Lung (tissue), 12 donors: ENCODE data around the gene ARID1A. TPM values are rescaled to one million over a fixed set of nuclear protein-coding genes. Genes with fewer than 3 reads are reported as not detected.

ENCODE experiments used
- ATAC-seq: fragments of 200-7000 bp; cut with Tn5 transposase; one replicate; pipeline ENCODE4 v1.9.1; 2020; ENCODE audit warnings: moderate number of reproducible peaks; ENCODE audit not compliant: insufficient read depth, low FRiP score
- DNase-seq, 3 donors: peaks; one replicate each; pipeline ENCODE4 v3.0.0-alpha.2; 2013 to 2017
- H3K27ac ChIP-seq, 2 donors: one replicate each; pipeline ENCODE4 v1.5.1; 2013; ENCODE audit warnings: mild to moderate bottlenecking in 2 of 2, moderate library complexity in 2 of 2, control low read depth in 1 of 2, inconsistent platforms in 1 of 2, low read depth in 1 of 2, low read length in 1 of 2
- H3K27me3 ChIP-seq, 3 donors: one replicate each; pipeline ENCODE4 v1.5.1; 2013; ENCODE audit warnings: low read length in 2 of 3; ENCODE audit not compliant: control insufficient read depth in 3 of 3, insufficient read depth in 3 of 3
- H3K36me3 ChIP-seq, 4 donors: one replicate each; pipeline ENCODE4 v1.5.1; 2013; ENCODE audit warnings: low read length in 4 of 4, mild to moderate bottlenecking in 1 of 4, moderate library complexity in 1 of 4; ENCODE audit not compliant: control insufficient read depth in 4 of 4, insufficient read depth in 4 of 4
- H3K4me1 ChIP-seq, 5 donors: one replicate each; pipeline ENCODE4 v1.5.1; 2013; ENCODE audit warnings: low read length in 5 of 5, mild to moderate bottlenecking in 2 of 5, moderate library complexity in 1 of 5; ENCODE audit not compliant: control insufficient read depth in 5 of 5, insufficient read depth in 5 of 5
- H3K4me3 ChIP-seq: one replicate; pipeline ENCODE4 v1.5.1; 2013; ENCODE audit warnings: mild to moderate bottlenecking, control low read depth, moderate library complexity
- H3K9ac ChIP-seq, 2 donors: one replicate each; pipeline ENCODE4 v1.5.1; 2013; ENCODE audit warnings: low read length in 2 of 2, control low read depth in 1 of 2; ENCODE audit not compliant: insufficient read depth in 1 of 2
- H3K9me3 ChIP-seq, 4 donors: one replicate each; pipeline ENCODE4 v1.5.1; 2013; ENCODE audit warnings: low read length in 3 of 4, mild to moderate bottlenecking in 1 of 4, moderate library complexity in 1 of 4; ENCODE audit not compliant: control insufficient read depth in 4 of 4, insufficient read depth in 3 of 4
- CTCF ChIP-seq: IDR thresholded peaks from 2 replicates; pipeline ENCODE4 v1.5.1; 2012; ENCODE audit warnings: mild to moderate bottlenecking; ENCODE audit errors: control extremely low read depth, extremely low read depth
- WGBS, 2 donors: extraction: QIAGEN DNeasy Blood & Tissue Kit; methylation state at CpG; one replicate each; pipeline ENCODE4 v1.1.7; 2013; 5-methylcytosine and 5-hydroxymethylcytosine counted together
- polyA plus RNA-seq, 2 donors: library from polyadenylated mRNA; stranded (reverse); fragments of 200-250 nt; gene quantifications; one replicate each; pipeline ENCODE4 v1.2.1, GENCODE V29; 2013
- total RNA-seq, 2 donors: library from RNA; depleted of rRNA in 1 of 2; stranded (reverse); fragments of >200 nt in 1 of 2; gene quantifications; one replicate each; pipeline ENCODE4 v1.2.1, GENCODE V29; 2014 to 2021
- donor health status: control.
- donor health status: control.
- donor health status: Bipolar disorder and iron deficiency.
- donor health status: healthy.
- donor health status: DM: yes; HTN: yes; CAD: no.

ARID1A gene
- total and polyA plus RNA-seq, 4 donors = 16.1 to 119 (median 50.1) TPM

- H3K4me3 ChIP-seq = no peak overlapping the region
- H3K4me1 ChIP-seq = peaks cover 0 to 11% (median 0%) of the 10 kb centered on the region in 5 donors
- TF ChIP-seq CTCF = no peak
- WGBS, 2 donors = 67 to 79% methylated on average over 4 of the region's 4 CpGs
- no peaks in the 10 kb centered on the region for H3K9me3 ChIP-seq
- no peaks in the 10 kb centered on the region for H3K27me3 ChIP-seq
- no peak overlapping the region for H3K27ac ChIP-seq
- peaks cover 31 to 55% (median 41%) of the 10 kb centered on the region in 4 donors for H3K36me3 ChIP-seq
- H3K9ac ChIP-seq = no peak overlapping the region
- DNase-seq = no peak
- ATAC-seq = no peak
Observed at GRCh38 chr1:26734501-26735058, 38.8 kb downstream of the ARID1A start.

- WGBS, 2 donors = 61 to 71% methylated on average over 4 of the region's 4 CpGs
- peaks cover 13 to 43% (median 24%) of the 10 kb centered on the region in 4 donors for H3K36me3 ChIP-seq
Observed at GRCh38 chr1:26739329-26739914, 43.6 kb downstream of the ARID1A start.

GRCh38 chr1:26740023-26740634, 44.3 kb downstream of the ARID1A start:
- no peak overlapping the region for H3K9ac ChIP-seq
- H3K4me3 ChIP-seq = no peak overlapping the region
- H3K9me3 ChIP-seq = no peaks in the 10 kb centered on the region
- peaks cover 0 to 26% (median 3%) of the 10 kb centered on the region in 5 donors for H3K4me1 ChIP-seq
- no peak for TF ChIP-seq CTCF
- ATAC-seq (no peak), DNase-seq (no peak)
- H3K27ac ChIP-seq = no peak overlapping the region
- H3K36me3 ChIP-seq = peaks cover 10 to 41% (median 26%) of the 10 kb centered on the region in 4 donors
- WGBS, 2 donors = 89 to 92% methylated on average over 3 of the region's 3 CpGs
- H3K27me3 ChIP-seq = no peaks in the 10 kb centered on the region

More at GRCh38 chr1:26739329-26739914, 43.6 kb downstream of the ARID1A start:
- Histone ChIP-seq H3K27me3 (no peaks in the 10 kb centered on the region), H3K9me3 (no peaks in the 10 kb centered on the region), H3K9ac (no peak overlapping the region), H3K27ac (no peak overlapping the region), H3K4me3 (no peak overlapping the region), H3K4me1 (peaks cover 0 to 22% (median 3%) of the 10 kb centered on the region in 5 donors)
- ATAC-seq = no peak
- DNase-seq = no peak
- TF ChIP-seq CTCF = no peak
